OCI-LY1 (cell line): Measurements from ENCODE around the gene QPRT.

Experiments used
- CTCF ChIP-seq: fragments of 200-600 bp; sonication (generic), shearing (Covaris generic); IDR thresholded peaks from 2 replicates; pipeline ENCODE4 v1.5.1; 2017; ENCODE audit warnings: mild to moderate bottlenecking, antibody characterized with exemption, low read length, moderate library complexity, mixed read lengths
- EZH2 ChIP-seq: fragments of 200-600 bp; sonication (generic), shearing (Covaris generic); IDR thresholded peaks from 2 replicates; pipeline ENCODE4 v1.8.0; 2017; ENCODE audit warnings: borderline replicate concordance, mixed run types, mild to moderate bottlenecking, antibody characterized with exemption, low read length, moderate library complexity, mixed read lengths

GRCh38 chr16:29667755-29668154 is 11.2 kb upstream of the QPRT start:
- TF ChIP-seq CTCF, result no peak
- no peak for TF ChIP-seq EZH2
